T-helper 2 cell treated with Interferon-gamma antibody and Interleukin-4, amounts not matched to agents 100 ng/mL and 5 ng/mL, for 36 hours (primary cell): Measurements from ENCODE around the gene HES4. TPM values are rescaled to one million over a fixed set of nuclear protein-coding genes. Genes with fewer than 3 reads are reported as not detected.

ENCODE experiments used
- intact Hi-C: fragments of 100-400 bp; cut with micrococcal nuclease; formaldehyde crosslinking; loops from one replicate; pipeline ENCODE4 v1.15.1; 2023
- total RNA-seq: library from RNA; stranded (reverse); gene quantifications from 2 replicates; pipeline ENCODE4 v1.2.3, GENCODE V29; 2022

HES4 gene
- total RNA-seq, 1 donor from 2014 or later = 0.18 TPM

DNA sequence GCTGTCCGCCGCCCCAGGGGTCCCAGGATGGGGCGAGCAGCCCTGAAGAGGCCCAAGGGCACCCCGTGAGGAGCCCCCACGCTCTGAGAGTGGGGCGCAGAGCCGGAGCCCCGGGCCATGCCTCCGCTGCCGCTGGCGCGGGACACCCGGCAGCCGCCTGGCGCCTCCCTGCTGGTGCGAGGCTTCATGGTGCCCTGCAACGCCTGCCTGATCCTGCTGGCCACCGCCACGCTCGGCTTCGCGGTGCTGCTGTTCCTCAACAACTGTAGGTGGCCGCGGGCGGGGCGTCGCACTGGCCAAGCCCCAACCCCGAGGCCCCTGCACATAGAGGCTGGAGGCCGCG lies 34.5 kb upstream of the HES4 start:
- intact Hi-C loops = loop anchor here (10.0 kb wide), 2 partner anchors 50 to 270 kb away; partner anchors contain the start of genes ACAP3, PERM1 and PUSL1

DNA sequence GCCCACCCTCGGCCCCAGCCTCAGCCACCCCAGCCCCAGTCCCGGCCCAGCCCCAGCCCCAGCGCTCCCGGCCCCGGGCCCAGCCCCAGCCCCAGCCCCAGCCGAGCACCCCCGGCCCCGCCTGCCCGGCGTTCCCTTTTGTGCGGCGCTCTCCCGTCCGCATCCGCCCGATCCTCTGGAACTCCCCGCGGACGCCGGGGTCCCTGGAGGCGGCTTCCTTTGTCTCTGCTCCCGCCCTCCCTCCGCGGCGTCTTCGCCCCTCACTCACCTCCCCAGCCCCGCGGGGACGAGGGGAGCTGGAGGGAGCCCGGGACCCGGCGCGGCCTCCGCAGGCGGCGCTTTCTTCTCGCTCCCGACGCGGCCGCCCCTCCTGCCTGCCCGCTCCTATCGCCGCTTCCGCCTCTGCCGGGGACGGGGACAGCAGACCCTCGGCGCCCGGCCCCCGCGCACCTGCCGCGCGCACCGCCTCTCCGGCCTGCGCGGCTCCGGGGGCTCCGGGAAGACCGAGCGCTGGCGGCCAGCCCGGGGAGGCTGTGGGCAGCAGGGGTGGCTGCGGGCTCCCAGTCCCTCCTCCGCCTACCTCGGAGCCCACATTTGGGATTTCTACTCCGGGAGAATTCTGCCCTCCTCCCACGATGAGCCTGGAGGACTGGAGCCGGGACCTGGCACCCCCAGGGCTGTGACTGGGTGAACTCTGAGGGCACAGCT lies 34.0 kb upstream of the HES4 start:
- intact Hi-C loops = loop anchor here (1.0 to 10.0 kb wide), 4 partner anchors 15 to 271 kb away; partner anchors contain the start of genes ACAP3, PERM1 and PUSL1

- intact Hi-C loops = loop anchor here (1.0 to 10.0 kb wide), 4 partner anchors 14 to 272 kb away; partner anchors contain the start of genes ACAP3, PERM1 and PUSL1
These were observed 33.2 kb upstream of the HES4 start for GRCh38 chr1:1033009-1033587.

DNA sequence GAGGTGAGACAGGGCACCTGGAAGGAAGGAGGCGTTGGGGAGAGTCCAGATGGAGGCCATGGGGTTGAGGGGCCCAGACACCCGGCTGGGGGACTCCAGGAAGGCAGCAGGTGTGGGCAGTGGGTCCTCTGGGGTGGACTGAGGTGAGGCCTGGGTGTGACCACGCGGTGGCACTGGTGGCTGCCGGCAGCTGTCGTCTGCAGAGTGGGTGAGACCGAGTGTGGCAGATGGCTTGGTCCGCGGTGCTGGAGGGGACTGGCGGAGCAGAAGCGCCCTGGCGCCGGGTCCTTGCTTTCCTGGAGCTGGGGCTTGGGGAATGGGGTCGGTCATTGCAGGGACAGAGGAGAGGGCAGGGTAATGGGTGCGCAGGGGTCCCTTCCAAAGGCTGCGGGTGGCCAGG lies 32.5 kb upstream of the HES4 start:
- intact Hi-C loops = loop anchor here (2.0 to 10.0 kb wide), 3 partner anchors 30 to 272 kb away; partner anchors contain the start of genes ACAP3, PERM1 and PUSL1

- intact Hi-C loops = loop anchor here (2.0 to 10.0 kb wide), 3 partner anchors 31 to 273 kb away; partner anchors contain the start of genes ACAP3, PERM1 and PUSL1
These were observed 31.9 kb upstream of the HES4 start for GRCh38 chr1:1031659-1032235.

GRCh38 chr1:1030867-1031658 lies 31.2 kb upstream of the HES4 start:
- intact Hi-C loops = loop anchor here (10.0 kb wide), 2 partner anchors 46 to 274 kb away; partner anchors contain the start of genes ACAP3, PERM1 and PUSL1

- intact Hi-C loops = no loop called here
These were observed 27.9 kb upstream of the HES4 start for GRCh38 chr1:1027791-1028190.

- intact Hi-C loops = no loop called here
These were observed 26.9 kb upstream of the HES4 start for GRCh38 chr1:1026599-1027413.

DNA sequence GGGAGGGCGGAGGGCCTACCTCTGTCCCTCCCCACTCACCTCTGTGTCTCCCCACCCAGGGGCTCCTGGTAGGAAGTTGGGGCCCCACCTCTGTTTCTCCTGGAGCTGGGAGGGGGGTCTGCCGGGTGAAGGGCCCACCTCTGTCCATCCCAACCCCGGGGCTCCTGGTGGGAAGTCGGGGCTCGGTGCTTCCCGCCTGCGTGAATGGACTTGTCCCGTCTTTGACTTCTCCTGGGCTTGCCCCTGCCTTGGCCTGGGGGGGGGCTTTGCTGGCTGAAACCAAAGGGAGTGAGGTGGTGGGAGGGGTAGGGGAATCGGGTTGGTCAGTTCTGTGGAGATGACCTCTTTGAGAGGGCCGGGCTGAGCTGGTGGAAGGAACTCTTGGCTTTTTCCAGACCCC lies 25.8 kb upstream of the HES4 start:
- intact Hi-C loops = no loop called here

DNA sequence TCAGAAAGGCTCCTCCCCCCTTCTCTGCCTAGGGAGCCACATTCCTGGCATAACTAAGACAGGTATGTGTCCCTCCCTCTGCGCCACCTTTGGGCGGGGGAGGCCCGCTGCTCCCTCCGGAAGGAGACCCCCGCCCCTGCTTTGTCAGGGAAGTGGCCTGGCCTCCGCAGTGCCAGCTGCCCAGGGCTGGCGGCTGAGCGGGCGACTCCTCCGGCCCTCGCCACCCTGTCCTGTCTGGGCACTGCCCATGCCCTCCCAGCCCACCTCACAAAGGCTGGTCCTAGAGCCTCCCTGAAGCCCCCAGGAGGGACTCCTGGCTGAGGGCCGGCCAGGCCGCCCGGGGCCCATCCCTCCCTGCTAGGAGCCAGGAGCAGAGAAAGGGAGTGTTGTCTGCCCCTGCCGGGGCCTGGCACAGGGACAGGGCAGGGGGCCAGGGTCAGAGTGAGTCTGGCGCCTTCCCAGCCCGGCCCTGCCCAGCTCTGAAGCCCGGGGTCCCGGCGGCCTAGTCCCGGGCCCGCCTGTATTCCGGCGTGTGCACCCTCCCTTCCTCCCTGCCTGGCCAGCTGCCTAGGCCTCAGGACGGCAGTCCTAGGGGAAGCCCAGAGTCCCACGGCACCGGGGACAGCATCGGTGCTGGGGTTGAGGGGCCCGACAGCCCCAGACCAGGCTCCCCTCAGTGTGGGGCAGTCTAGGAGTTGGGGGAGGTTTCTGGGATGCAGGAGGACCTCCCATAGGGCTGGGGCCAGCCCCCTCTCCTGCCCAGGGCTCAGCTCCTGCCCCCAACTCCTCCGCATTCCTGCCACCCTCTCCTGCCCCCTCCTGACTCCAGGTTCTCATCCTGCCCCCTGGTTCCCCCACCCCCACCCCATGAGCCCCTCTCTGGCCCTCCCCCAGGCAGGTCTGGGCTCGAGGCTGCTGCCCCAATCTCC lies 25.1 kb upstream of the HES4 start:
- intact Hi-C loops = loop anchor here (5.0 kb wide), 1 partner anchor 32 kb away; no protein-coding TSS in a partner anchor

DNA sequence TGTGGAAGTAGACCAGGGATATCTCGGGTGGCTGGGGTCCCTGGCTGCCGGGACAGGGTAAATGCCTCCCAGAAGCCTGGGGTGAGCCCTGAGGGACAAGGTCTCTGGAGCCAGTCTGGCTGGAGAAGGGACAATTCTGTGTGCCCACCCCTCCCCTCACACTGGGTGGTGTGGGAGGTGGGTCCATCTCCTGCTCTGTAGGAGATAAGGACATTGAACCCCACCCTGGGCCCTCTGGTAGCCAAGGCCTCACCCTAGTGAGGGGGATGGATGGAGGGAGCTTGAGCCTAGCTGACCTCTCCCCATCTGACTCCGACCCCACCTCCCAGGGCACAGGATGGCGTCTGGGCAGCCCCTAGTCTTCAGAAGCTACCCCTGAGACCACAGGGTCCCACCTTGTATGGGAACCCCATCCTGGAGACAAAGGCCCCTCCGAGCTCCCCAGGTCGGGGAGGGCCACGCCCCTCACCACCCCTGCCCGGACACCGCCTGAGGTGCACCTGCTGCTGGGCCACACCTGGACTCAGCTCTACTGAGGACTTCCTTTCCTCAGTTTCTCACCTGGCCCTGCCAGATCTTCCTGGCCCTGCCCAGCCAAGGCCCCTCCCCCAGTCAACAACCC lies 24.4 kb upstream of the HES4 start:
- intact Hi-C loops = loop anchor here (5.0 kb wide), 1 partner anchor 33 kb away; no protein-coding TSS in a partner anchor

DNA sequence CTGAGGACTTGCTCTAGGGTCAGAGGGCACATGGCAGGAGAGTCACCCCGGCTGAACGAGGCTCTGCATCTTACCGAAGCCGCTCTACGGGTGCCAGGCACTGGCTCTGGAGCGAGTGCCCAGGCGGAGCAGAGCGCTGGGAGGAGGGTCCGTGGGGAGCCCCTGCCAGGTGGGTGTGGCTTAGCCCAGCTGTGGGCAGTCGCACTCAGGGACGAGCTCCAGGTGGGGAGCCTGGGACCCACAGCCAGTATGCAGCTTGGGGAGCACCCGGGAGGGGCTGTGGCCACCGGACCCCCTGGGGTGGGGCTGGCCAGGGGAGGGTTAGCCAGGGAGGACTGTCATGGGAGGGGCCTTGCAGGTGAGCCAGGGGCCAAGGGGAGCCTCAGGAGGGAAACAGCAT lies 23.8 kb upstream of the HES4 start:
- intact Hi-C loops = loop anchor here (5.0 kb wide), 1 partner anchor 34 kb away; no protein-coding TSS in a partner anchor

DNA sequence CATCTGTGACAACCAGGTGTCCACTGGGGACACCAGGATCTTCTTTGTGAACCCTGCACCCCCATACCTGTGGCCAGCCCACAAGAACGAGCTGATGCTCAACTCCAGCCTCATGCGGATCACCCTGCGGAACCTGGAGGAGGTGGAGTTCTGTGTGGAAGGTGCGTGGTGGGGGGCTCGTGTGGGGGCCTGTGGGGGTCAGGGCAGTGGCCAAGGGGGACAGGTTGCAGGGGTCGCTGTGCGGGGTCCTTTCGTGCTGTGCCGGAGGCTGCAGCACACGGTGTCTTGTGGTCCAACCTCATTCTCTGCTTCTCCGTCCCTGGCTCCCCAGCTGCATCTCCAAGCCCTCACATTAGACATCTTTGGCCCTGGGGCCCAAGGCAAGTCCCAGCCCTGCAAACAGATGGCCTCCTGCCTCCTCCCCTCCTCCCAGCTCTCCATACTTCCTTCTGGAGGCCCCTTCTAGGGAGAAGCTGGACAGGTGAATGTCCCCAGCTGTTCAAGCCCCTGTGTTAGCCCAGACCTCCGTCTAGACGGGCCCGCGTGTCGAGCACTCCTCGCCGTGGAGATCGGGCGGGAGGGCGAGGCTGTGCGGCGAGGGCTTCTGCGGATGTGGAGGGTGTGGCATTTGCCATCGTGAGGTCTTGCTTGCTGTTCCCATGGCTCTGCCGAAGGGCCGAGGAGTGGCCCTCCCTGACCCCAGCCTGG lies 22.6 kb upstream of the HES4 start:
- intact Hi-C loops = loop anchor here (5.0 kb wide), 1 partner anchor 35 kb away; no protein-coding TSS in a partner anchor

GRCh38 chr1:1021920-1022259 lies 22.0 kb upstream of the HES4 start:
- intact Hi-C loops = loop anchor here (5.0 kb wide), 1 partner anchor 35 kb away; no protein-coding TSS in a partner anchor

DNA sequence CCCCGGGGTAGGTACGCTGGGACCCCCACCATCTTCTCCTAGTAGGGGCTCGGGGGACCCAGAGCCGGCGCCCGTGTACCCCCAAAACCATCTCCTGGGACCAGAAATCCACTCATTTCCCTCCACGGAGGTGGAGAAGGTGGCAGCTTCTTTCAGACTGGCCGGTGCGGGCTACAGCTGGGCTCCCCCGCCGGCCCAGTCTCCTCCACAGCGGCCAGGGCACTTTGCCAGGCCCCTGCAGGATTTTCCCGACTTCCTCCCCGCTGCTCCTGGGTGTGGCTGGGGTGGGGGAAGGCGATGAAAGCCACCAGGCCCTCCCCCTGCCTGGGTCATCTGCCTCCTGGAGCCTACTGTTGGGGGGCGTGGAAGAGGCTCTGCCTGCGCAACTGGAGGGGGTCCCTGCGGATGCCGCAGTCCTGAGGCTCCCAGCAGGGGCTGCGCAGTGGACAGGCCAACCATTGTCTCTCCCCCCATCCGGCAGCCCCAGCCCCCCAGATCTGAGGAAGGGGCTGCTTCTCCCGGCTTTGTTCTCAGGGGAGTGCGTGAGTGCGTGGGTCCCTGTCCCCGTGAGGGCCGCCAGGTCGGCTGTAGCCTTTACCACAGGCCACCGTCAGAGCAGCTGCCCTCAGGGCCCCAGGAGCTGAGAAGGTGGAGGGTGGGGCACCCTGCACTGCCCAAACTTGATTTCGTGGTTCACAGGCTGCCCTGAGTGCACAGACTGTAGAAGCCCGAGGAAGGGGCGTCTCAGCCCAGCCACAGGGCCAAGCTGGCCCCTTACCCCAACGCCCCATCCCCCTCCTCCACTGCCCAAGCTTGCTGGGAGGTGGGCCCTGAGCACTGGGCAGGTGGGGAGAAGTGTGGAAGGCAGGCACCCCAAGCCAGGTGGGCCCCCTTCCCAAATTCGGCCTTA lies 21.4 kb upstream of the HES4 start:
- intact Hi-C loops = loop anchor here (5.0 kb wide), 1 partner anchor 36 kb away; no protein-coding TSS in a partner anchor

- intact Hi-C loops = loop anchor here (5.0 kb wide), 1 partner anchor 37 kb away; no protein-coding TSS in a partner anchor
These were observed 20.6 kb upstream of the HES4 start for GRCh38 chr1:1020415-1021009.
